Upper lobe of right lung (tissue), 1 donor: ENCODE measurements around the gene ZBTB7A. TPM values are rescaled to one million over a fixed set of nuclear protein-coding genes. Genes with fewer than 3 reads are reported as not detected.

ENCODE experiments used
- ATAC-seq: fragments of 200-7000 bp; cut with Tn5 transposase; one replicate; pipeline ENCODE4 v1.9.1; 2020; ENCODE audit warnings: mild to moderate bottlenecking, moderate library complexity
- DNase-seq: peaks from one replicate; pipeline ENCODE4 v3.0.0-alpha.2; 2020
- H3K27ac ChIP-seq: fragments of 200-600 bp; one replicate; pipeline ENCODE4 v1.8.0; 2022
- H3K27me3 ChIP-seq: fragments of 200-600 bp; one replicate; pipeline ENCODE4 v1.8.0; 2022; ENCODE audit warnings: mild to moderate bottlenecking
- H3K36me3 ChIP-seq: fragments of 200-600 bp; one replicate; pipeline ENCODE4 v1.8.0; 2022
- H3K4me1 ChIP-seq: fragments of 200-600 bp; one replicate; pipeline ENCODE4 v1.8.0; 2022
- H3K4me3 ChIP-seq: fragments of 200-600 bp; one replicate; pipeline ENCODE4 v1.8.0; 2022; ENCODE audit warnings: mild to moderate bottlenecking
- H3K9me3 ChIP-seq: fragments of 200-600 bp; one replicate; pipeline ENCODE4 v1.8.0; 2022
- CTCF ChIP-seq: fragments of 200-600 bp; IDR thresholded peaks from one replicate; pipeline ENCODE4 v1.8.0; 2022; ENCODE audit warnings: antibody characterized with exemption
- intact Hi-C: fragments of 100-400 bp; cut with DNase I; formaldehyde crosslinking; loops from one replicate; pipeline ENCODE4 v1.11.0; 2022
- total RNA-seq: library from RNA; stranded (reverse); fragmentation: NEBNext Ultra II Directional; extraction: Animal tissue kit (Norgen Biotek cat#: 25700); gene quantifications from one replicate; pipeline ENCODE4 v1.2.1, GENCODE V29; 2021
- donor health status: DM: no; HTN: yes; CAD: no; lungs with severe emphysema.

Gene ZBTB7A
- total RNA-seq, 1 donor from 2014 or later = 54.3 TPM

- H3K36me3 ChIP-seq = peaks cover 20% of the 10 kb centered on the region
- ATAC-seq (peak; percentile 79), DNase-seq (peak; percentile 96)
- intact Hi-C loops = no loop called here
- no peaks in the 10 kb centered on the region for H3K9me3 ChIP-seq
- no peaks in the 10 kb centered on the region for H3K27me3 ChIP-seq
- H3K4me3 ChIP-seq = peak overlapping the region; percentile 48
- peaks cover 67% of the 10 kb centered on the region for H3K4me1 ChIP-seq
- peak; percentile 23 for TF ChIP-seq CTCF
- H3K27ac ChIP-seq = peak overlapping the region; percentile 95
These were observed 8.6 kb downstream of the ZBTB7A start for GRCh38 chr19:4057931-4058692.

GRCh38 chr19:4055209-4055552, 11.5 kb downstream of the ZBTB7A start:
- intact Hi-C loops = no loop called here
- Histone ChIP-seq H3K4me3 (no peak overlapping the region), H3K4me1 (peaks cover 54% of the 10 kb centered on the region), H3K9me3 (no peaks in the 10 kb centered on the region), H3K27me3 (no peaks in the 10 kb centered on the region), H3K36me3 (peaks cover 49% of the 10 kb centered on the region), H3K27ac (no peak overlapping the region)
- ATAC-seq = no peak
- TF ChIP-seq CTCF = no peak
- DNase-seq = no peak

- no peak for TF ChIP-seq CTCF
- Histone ChIP-seq H3K9me3 (no peaks in the 10 kb centered on the region), H3K27ac (no peak overlapping the region), H3K27me3 (no peaks in the 10 kb centered on the region), H3K4me3 (no peak overlapping the region), H3K36me3 (peaks cover 55% of the 10 kb centered on the region), H3K4me1 (peaks cover 48% of the 10 kb centered on the region)
- ATAC-seq = no peak
- intact Hi-C loops = no loop called here
- no peak for DNase-seq
These were observed 12.1 kb downstream of the ZBTB7A start for GRCh38 chr19:4054441-4055208.

GRCh38 chr19:4053423-4054324, 13.0 kb downstream of the ZBTB7A start:
- Histone ChIP-seq H3K4me1 (peaks cover 39% of the 10 kb centered on the region), H3K4me3 (no peak overlapping the region), H3K36me3 (peaks cover 57% of the 10 kb centered on the region), H3K9me3 (no peaks in the 10 kb centered on the region), H3K27ac (no peak overlapping the region), H3K27me3 (no peaks in the 10 kb centered on the region)
- intact Hi-C loops = no loop called here
- ATAC-seq (no peak), DNase-seq (no peak)
- no peak for TF ChIP-seq CTCF

GRCh38 chr19:4052993-4053422, 13.7 kb downstream of the ZBTB7A start:
- Histone ChIP-seq H3K4me3 (peak overlapping the region; percentile 21), H3K36me3 (peaks cover 57% of the 10 kb centered on the region), H3K9me3 (no peaks in the 10 kb centered on the region), H3K4me1 (peaks cover 32% of the 10 kb centered on the region), H3K27me3 (no peaks in the 10 kb centered on the region), H3K27ac (peak overlapping the region; percentile 60)
- intact Hi-C loops = no loop called here
- ATAC-seq = peak; percentile 57
- no peak for TF ChIP-seq CTCF
- peak; percentile 77 for DNase-seq
